Sigmoid colon (tissue), 7 donors: Measurements from ENCODE around the gene ZNF692. TPM values are rescaled to one million over a fixed set of nuclear protein-coding genes. Genes with fewer than 3 reads are reported as not detected.
A peak's percentile ranks its signal among the peaks of the same experiment; 100 is the strongest.
"Not testable (repeated sequence)": the region's sequence is repeated elsewhere in the genome, so short reads cannot be mapped to it uniquely, and the experiment has no call there.

Experiments used
- DNase-seq: peaks from one replicate; pipeline ENCODE4 v3.0.0-alpha.2; 2019
- H3K27ac ChIP-seq, 4 donors: fragments of 200-600 bp; sonication (generic); one replicate each; pipeline ENCODE4 v1.5.1; 2016 to 2019; ENCODE audit warnings: mild to moderate bottlenecking in 1 of 4
- H3K27me3 ChIP-seq, 3 donors: fragments of 200-600 bp; sonication (generic); one replicate each; pipeline ENCODE4 v1.5.1; 2019; ENCODE audit warnings: mild to moderate bottlenecking in 1 of 3
- H3K36me3 ChIP-seq, 4 donors: fragments of 200-600 bp; sonication (generic); one replicate each; pipeline ENCODE4 v1.5.1; 2016 to 2019
- H3K4me1 ChIP-seq, 4 donors: fragments of 200-600 bp; sonication (generic); one replicate each; pipeline ENCODE4 v1.5.1; 2017 to 2019
- H3K4me3 ChIP-seq, 4 donors: fragments of 200-600 bp; sonication (generic); one replicate each; pipeline ENCODE4 v1.5.1; 2017 to 2019; ENCODE audit warnings: mild to moderate bottlenecking in 2 of 4, moderate library complexity in 1 of 4
- H3K9me3 ChIP-seq, 4 donors: fragments of 200-600 bp in 3 of 4; sonication (generic) in 3 of 4; one replicate each; pipeline versions ENCODE4 v1.5.1 to v1.6.1; 2013 to 2019
- CTCF ChIP-seq, 4 experiments: fragments of 450-650 bp in 3 of 4; fragments of 200-600 bp in 1 of 4; IDR thresholded peaks; one replicate each; pipeline ENCODE4 v1.5.1; 2016 to 2019; ENCODE audit warnings: antibody characterized with exemption in 4 of 4, mild to moderate bottlenecking in 3 of 4, moderate library complexity in 2 of 4
- EP300 ChIP-seq, 4 donors: sonication (generic); formaldehyde crosslinking; IDR thresholded peaks; one replicate each; pipeline ENCODE4 v1.6.1; 2017; ENCODE audit warnings: antibody characterized with exemption in 4 of 4
- POLR2A ChIP-seq, 2 donors: fragments of 450-650 bp; IDR thresholded peaks; one replicate each; pipeline ENCODE4 v1.6.1; 2016; ENCODE audit warnings: antibody characterized with exemption in 2 of 2, mild to moderate bottlenecking in 2 of 2, moderate library complexity in 2 of 2
- POLR2AphosphoS5 ChIP-seq, 4 donors: sonication (generic); formaldehyde crosslinking; IDR thresholded peaks; one replicate each; pipeline ENCODE4 v1.6.1; 2017; ENCODE audit warnings: antibody characterized with exemption in 4 of 4
- WGBS, 2 donors: extraction: QIAGEN DNeasy Blood & Tissue Kit; methylation state at CpG; one replicate each; pipeline ENCODE4 v1.1.7; 2013; 5-methylcytosine and 5-hydroxymethylcytosine counted together
- intact Hi-C: fragments of 100-400 bp; cut with DNase I; formaldehyde crosslinking; loops from one replicate; pipeline ENCODE4 v1.15.1; 2023
- polyA plus RNA-seq, 3 donors: library from polyadenylated mRNA; stranded (reverse); fragments of 200-250 nt; gene quantifications; one replicate each; pipeline ENCODE4 v1.2.3, GENCODE V29; 2013
- total RNA-seq, 4 donors: library from RNA; depleted of rRNA; stranded (reverse); fragments of >200 nt; gene quantifications; one replicate each; pipeline ENCODE4 v1.1.0, GENCODE V29; 2016
- donor health status: healthy with polysubstance abuse.
- donor health status: Bipolar disorder and iron deficiency.
- donor health status: healthy.

Gene ZNF692
- total and polyA plus RNA-seq, 7 donors = 5.4 to 63.2 (median 27.8) TPM

GRCh38 chr1:248810000-248810726 lies 48.7 kb downstream of the ZNF692 start:
- no peaks in the 10 kb centered on the region for H3K27me3 ChIP-seq
- peaks cover 22 to 42% (median 30%) of the 10 kb centered on the region in 4 donors for H3K36me3 ChIP-seq
- 80 to 83% methylated on average over 10 of the region's 10 CpGs for WGBS, 2 donors
- intact Hi-C loops = no loop called here
- no peak for DNase-seq
- peaks cover 0 to 14% (median 13%) of the 10 kb centered on the region in 4 donors for H3K4me1 ChIP-seq
- TF ChIP-seq CTCF (IDR thresholded peaks at IDR 0.05) (no peak), EP300 (IDR thresholded peaks at IDR 0.05) (no peak), POLR2AphosphoS5 (IDR thresholded peaks at IDR 0.05) (no peak), POLR2A (IDR thresholded peaks at IDR 0.05) (no peak)
- H3K4me3 ChIP-seq = no peak overlapping the region
- H3K27ac ChIP-seq = no peak overlapping the region
- no peaks in the 10 kb centered on the region for H3K9me3 ChIP-seq

DNA sequence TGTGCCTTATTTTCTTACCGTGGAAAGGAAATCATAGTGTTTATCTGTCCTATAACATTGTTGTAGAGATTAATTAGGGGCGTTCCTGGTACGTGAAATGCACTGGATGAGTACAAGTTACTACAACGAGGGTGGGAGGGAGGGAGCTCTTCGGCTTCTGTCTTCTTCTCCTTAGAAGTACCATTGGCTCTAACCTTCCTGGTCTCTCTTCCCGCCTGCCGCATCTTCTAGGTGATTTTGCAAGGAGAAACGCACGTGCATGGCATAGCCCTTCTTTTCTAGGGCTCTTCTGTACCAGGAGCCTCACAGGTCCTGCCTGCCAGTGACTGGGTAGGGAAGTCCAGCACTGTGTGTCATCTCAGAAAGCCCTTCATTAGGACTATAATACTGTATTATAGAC lies 50.0 kb downstream of the ZNF692 start:
- DNase-seq = no peak
- Histone ChIP-seq H3K27me3 (no peaks in the 10 kb centered on the region), H3K36me3 (peaks cover 13 to 29% (median 18%) of the 10 kb centered on the region in 4 donors), H3K4me3 (no peak overlapping the region), H3K4me1 (peaks cover 0 to 14% (median 13%) of the 10 kb centered on the region in 4 donors), H3K27ac (no peak overlapping the region), H3K9me3 (no peaks in the 10 kb centered on the region)
- no peak for TF ChIP-seq POLR2AphosphoS5 (IDR thresholded peaks at IDR 0.05)
- intact Hi-C loops = no loop called here
- 81 to 89% methylated on average over 9 of the region's 9 CpGs for WGBS, 2 donors

DNA sequence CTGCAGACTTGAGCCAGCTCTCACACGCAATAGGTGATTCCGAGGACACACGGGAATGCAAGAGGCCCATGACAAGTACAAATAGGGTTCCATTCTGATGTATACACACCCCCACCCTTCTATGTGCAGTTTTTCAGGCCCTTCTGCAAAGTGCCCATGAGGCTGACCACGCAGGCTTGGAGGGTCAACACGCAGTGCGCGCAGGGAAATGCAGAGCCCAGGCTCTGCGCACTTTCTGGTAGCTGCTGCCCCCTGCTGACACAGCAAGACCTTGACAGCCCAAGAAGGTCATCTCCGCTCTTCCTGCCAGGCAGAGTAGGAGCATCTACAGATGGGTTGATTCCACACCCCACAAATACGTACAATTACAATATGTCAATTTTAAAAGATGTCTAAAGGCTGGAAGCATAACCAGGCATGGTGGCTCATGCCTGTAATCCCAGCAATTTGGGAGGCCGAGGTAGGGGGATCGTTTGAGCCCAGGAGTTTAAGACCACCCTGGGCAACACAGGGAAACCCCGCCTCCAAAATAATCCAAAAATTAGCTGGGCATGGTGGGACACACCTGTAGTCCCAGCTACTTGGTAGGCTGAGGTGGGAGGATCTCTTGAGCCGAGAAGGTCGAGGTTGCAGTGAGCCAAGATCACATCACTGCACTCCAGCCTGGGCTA lies 51.7 kb downstream of the ZNF692 start:
- no peak for DNase-seq
- H3K27me3 ChIP-seq = no peaks in the 10 kb centered on the region
- no peak overlapping the region for H3K4me3 ChIP-seq
- intact Hi-C loops = loop anchor here (2.0 kb wide), 1 partner anchor 182 kb away; no protein-coding TSS in a partner anchor
- peaks cover 0 to 12% (median 5%) of the 10 kb centered on the region in 4 donors for H3K36me3 ChIP-seq
- H3K27ac ChIP-seq = no peak overlapping the region
- H3K4me1 ChIP-seq = peaks cover 0 to 14% (median 13%) of the 10 kb centered on the region in 4 donors
- WGBS, 2 donors = 44 to 57% methylated on average over 15 of the region's 15 CpGs
- peak; percentile 21 to 77 (median 66) for TF ChIP-seq CTCF (IDR thresholded peaks at IDR 0.05)
- TF ChIP-seq EP300 (IDR thresholded peaks at IDR 0.05) = no peak
- no peaks in the 10 kb centered on the region for H3K9me3 ChIP-seq

GRCh38 chr1:248805876-248806275 lies 53.0 kb downstream of the ZNF692 start:
- H3K4me3 ChIP-seq = no peak overlapping the region
- H3K36me3 ChIP-seq = no peaks in the 10 kb centered on the region
- DNase-seq = no peak
- intact Hi-C loops = loop anchor here (2.0 kb wide), 1 partner anchor 181 kb away; no protein-coding TSS in a partner anchor
- peaks cover 0 to 11% (median 7%) of the 10 kb centered on the region in 4 donors for H3K4me1 ChIP-seq
- H3K9me3 ChIP-seq = no peaks in the 10 kb centered on the region
- peak overlapping the region in 1 of 4 donors; percentile 7 for H3K27ac ChIP-seq
- H3K27me3 ChIP-seq = peaks cover 0 to under 1% (median 0%) of the 10 kb centered on the region in 3 donors
- WGBS, 2 donors = 91 to 96% methylated on average over 1 of the region's 1 CpG
- TF ChIP-seq POLR2A (IDR thresholded peaks at IDR 0.05) (no peak), EP300 (IDR thresholded peaks at IDR 0.05) (no peak), POLR2AphosphoS5 (IDR thresholded peaks at IDR 0.05) (no peak)

DNA sequence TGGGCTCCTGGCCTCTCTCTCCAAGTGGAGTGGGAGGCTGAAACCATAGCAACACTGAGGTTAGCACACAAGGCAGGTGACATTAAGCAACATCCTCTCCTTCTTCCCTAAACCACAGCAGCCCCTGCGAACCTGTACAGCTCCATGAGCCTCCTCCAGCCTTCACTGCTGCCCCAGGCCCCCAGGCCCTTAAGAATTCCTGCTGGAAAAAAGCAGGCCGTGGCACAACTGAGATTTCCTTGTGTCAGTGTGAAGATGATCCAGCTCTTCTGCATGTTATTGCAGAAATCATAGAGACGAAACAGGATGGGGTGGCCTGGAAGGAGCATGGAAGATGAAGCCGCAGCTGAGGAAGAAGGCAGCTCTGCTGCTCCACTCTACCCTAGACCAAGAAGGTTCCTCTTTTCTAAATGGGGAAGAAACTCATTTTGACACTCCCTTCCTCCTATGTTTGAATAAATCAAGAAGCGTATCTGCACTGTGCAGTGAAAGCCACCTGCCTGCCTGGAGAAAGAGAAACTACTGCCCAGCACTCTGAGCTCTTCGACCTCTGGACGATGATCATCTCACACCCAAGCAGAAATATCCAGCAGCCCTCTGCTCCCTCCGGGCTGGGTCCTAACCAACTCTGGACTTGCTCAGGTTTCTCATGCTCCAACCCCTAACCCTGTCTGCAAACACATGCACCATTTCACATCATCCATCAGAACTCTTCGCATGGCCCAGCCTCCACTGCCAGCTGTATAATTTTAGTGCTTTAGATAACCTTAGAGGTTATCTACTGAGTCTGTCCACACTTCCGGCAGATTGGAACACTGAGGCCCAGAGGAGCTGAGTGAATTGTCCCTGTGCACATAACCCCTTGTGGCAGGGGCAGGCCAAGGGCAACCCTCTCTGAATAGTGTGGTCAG lies 53.9 kb downstream of the ZNF692 start:
- Histone ChIP-seq H3K9me3 (no peaks in the 10 kb centered on the region), H3K27ac (peak overlapping the region in 1 of 4 donors; percentile 7), H3K36me3 (no peaks in the 10 kb centered on the region), H3K27me3 (peaks cover 0 to 5% (median 0%) of the 10 kb centered on the region in 3 donors), H3K4me3 (no peak overlapping the region), H3K4me1 (peaks cover 0 to 4% (median 0%) of the 10 kb centered on the region in 4 donors)
- no peak for TF ChIP-seq POLR2A (IDR thresholded peaks at IDR 0.05)
- TF ChIP-seq POLR2AphosphoS5 (IDR thresholded peaks at IDR 0.05) = no peak
- TF ChIP-seq EP300 (IDR thresholded peaks at IDR 0.05) = no peak
- DNase-seq = no peak
- 30 to 36% methylated on average over 10 of the region's 10 CpGs for WGBS, 2 donors
- intact Hi-C loops = no loop called here

DNA sequence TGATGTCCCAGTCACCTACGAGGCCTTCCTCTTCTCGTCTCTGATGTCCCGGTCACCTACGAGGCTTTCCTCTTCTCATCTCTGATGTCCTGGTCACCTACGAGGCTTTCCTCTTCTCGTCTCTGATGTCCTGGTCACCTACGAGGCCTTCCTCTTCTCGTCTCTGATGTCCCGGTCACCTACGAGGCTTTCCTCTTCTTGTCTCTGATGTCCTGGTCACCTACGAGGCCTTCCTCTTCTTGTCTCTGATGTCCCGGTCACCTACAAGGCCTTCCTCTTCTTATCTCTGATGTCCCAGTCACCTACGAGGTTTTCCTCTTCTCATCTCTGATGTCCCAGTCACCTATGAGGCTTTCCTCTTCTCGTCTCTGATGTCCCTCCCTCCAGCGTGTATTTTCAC lies 55.4 kb downstream of the ZNF692 start:
- H3K27ac ChIP-seq, H3K36me3 ChIP-seq, H3K27me3 ChIP-seq, H3K4me1 ChIP-seq, intact Hi-C loops, H3K4me3 ChIP-seq, DNase-seq, H3K9me3 ChIP-seq: not testable (repeated sequence)
- WGBS, 2 donors = 92 to 94% methylated on average over 15 of the region's 15 CpGs
